Eye (tissue), 1 donor: ENCODE data around the gene DNLZ.

Experiments
- DNase-seq: peaks from one replicate; pipeline ENCODE4 v3.0.0-alpha.2; 2015

Gene DNLZ

DNA sequence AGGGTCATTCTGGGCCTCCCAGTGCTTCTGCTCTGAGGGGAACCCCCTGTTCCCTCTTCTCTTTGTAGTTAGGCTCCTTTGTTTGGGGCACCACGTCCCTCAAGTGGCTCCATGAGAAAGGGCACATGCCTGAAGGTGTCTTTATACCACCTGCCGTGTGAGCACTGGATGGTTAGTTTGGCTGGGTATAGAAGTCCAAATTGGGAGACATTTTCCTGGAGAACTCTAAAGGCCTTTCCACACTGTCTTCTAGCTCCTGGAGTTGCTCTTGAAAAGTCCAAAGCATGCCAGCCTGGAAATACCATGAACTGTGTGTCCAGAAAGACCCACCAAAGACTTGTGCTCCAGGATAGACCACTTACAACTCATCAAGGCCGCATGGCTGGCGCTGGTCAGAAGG, 48.6 kb downstream of the DNLZ start:
- no peak for DNase-seq

DNA sequence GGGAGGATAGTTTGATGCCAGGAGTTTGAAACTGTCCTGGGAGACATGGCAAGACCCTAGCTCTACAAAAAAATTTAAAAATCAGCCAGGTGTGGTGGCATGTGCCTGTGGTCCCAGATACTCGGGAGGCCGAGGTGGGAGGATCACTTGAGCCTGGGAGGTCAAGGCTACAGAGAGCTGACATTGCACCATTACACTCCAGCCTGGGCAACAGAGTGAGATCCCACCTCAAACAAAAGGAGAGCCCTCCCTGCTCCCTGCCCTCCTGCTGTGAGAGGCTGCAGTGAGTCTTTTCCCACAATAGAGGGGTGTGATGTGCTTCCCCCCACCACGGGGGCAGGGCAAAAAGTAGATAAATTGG, 49.5 kb downstream of the DNLZ start:
- DNase-seq, result no peak

DNA sequence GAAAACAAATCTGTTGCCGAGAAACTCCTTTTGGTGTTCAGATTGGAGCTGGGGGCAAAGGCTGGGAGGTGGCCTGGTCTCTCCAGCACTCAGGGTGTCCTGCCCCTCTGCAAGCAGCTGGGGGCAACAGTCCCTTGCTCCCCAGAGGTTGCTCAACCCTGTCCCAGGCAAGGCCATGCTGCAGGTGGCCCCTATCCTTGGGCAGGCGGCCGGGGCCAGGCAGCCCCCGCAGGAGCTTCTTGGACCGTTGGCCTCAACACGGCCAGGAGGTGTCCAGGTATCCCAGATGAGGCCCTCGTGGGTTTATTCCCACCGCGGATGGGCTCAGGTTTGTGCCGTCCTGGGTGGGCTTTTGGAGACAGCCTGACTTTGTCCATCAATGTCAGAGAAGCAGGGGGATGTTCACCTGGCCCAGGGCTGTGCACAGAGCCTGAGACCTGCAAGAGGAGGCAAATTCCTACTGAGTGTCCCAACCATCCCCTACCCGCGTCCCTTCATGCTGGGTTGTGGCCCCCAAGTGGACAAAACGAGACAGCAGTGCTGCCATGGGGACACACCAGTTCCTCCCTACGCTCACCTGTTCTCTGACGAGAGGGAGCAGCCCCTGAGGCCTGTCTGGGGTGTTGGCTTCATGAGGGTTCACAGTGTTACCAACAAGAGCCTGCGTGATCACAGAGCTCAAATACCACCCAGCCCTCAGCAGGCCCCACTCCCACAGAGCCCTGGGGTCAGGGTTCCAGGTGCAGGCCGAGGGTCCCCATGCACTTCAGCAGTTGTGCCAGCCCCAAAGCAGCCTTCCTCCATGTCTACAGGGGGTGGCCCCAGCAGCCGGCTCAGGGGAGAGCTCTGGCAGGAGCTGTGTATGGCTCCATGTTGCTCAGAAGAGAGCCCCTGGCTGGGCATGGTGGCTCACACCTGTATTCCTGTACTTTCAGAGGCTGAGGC, 50.2 kb downstream of the DNLZ start:
- no peak for DNase-seq

DNA sequence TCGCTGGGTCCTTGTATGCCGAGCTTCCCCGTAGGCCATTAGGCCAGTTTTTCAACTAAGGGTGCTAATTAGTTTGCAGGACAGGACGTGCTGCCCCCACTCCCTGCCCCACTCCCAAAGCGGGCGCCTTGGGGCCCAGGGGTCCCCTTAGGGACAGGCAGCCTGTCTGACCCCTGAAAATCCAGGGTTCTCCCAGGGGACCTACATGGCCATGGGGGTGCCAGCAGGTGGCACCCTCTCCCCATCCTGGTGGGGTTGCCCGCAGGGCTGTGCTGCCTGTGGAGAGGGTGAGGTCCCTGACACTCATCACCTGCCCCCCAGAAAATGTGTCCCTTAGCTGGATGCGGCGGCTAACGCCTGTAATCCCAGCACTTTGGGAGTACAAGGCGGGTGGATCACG, 51.1 kb downstream of the DNLZ start:
- DNase-seq, result peak; percentile 46

DNA sequence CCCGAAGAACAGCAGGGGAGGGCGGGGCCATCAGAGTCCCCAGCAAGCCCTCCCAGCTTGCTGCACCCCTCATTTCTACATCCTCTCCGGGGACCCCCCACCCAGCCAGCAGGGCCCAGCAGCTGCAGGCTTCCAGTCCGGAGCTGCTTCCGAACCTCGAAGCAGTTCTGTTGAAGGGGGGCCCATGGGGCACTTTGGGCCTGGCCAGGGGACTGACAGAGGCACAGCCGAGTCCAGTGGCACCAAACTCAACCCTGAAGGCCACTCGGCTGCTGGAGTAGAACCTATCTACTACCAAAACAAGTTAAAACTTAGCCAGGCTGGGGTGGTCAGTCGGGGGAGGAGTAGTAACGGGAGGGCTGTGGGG, 51.6 kb downstream of the DNLZ start:
- no peak for DNase-seq

DNA sequence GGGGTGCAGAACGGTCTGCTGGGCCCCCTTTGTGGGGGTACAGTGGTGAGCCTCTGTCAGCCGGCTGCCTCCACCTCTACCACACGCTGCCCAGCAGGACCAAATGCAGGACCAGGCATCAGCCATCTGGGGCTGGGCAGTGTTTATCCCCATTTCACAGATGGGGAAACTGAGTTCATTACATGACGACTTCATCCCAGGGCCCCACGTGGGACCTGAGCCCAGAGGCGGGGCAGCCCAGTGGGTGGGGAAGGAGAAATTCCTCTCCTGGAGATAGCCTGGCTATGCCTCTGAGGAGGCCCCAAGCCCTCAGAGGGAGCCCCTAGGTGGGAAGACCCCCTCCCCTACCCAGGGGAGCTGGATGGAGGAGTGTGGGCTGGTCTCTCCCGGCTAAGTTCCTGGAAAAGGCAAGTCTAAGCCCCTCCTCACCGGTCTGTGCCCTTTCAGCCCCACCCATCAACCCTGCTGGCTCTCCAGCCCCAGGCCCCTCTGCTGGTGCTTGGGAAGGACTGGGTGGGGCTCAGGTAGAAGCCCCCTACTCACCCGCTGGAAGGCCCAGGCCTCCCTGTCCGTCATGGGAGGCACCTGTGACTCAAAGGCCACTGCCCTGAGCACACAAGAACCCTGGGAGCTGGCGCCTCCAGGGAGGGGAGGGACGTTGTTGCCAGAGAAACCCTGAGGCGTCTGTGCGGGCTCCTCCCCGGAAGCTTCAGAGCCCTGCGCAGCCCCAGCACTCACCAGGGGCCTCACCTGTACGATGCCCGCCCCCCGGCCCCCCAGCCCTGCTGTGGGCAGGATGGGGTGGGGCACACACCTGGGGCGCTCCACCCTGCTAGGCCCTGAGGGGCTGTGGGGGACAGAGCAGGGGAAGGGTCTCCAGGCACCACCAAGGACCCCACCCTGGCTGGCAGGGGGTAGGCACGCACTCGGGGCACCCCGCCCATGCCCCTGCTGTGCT, 52.2 kb downstream of the DNLZ start:
- DNase-seq, result no peak

DNA sequence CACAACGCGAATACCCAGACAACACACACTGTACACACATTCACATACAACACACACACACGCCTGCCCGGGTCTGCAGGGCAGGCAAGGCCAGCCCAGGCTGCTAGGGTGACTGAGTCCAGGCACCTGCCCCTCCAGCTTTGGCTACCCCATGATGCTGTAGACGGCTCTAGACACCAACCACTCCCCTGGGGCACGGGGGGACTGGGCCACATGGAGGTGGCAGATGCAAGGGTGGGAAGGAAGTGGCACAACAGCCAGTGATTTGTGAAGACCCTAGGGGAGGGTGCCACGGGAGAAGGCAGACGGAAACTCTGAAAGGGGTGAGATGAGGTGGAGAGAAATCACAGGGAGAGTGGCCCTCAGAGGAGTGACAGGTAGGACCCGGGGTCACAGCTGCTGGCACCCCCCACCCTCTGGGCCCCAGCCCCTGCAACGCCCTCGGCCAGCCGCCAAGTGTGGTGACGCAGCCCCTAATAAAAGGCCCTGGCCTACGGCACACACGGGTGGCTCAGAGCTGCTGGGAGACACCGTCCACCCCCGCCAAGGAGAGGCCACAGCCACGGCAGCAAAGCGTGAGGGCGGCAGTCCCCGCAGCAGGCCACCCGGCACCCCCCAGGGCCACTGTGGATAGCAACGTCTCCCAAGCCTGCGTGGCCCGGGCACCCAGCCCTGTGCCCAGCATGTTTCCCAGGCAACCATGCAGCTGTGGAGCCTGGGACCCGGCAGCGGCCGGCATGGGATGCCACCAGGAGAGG, 53.1 kb downstream of the DNLZ start:
- no peak for DNase-seq

DNA sequence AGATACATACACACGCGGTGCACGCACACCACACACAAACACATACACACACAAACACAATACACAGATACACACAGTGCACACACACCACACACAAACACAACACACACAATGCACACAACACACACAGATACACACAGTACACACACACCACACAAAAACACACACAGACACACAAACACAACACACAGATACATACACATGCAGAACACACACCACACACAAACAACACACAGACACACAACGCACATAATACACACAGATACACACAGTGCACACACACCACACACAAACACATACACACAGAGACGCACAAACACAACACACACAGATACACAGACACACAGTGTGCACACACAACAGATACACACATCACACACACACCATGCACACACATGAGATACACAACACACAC, 53.7 kb downstream of the DNLZ start:
- DNase-seq, result no peak
